ENCODE measurements around the gene ACAA2. TPM values are rescaled to one million over a fixed set of nuclear protein-coding genes. Genes with fewer than 3 reads are reported as not detected.
"Not testable (repeated sequence)": the region's sequence is repeated elsewhere in the genome, so short reads cannot be mapped to it uniquely, and the experiment has no call there.

ACAA2 gene
- polyA plus RNA-seq, 1 experiment: 33.8 TPM

GRCh38 chr18:49786019-49786720 lies 27.2 kb downstream of the ACAA2 start:
- Histone ChIP-seq H3K27me3 (ENCODE audit: control insufficient read depth, insufficient read depth, low read length) (no peaks in the 10 kb centered on the region), H3K27ac (ENCODE audit: low read depth, low read length) (no peak overlapping the region), H3K4me3 (ENCODE audit: low read depth, low read length) (no peak overlapping the region), H3K9me3 (ENCODE audit: control insufficient read depth, insufficient read depth, low read length) (no peaks in the 10 kb centered on the region)
- ChIA-PET POLR2A (no interaction called here), CTCF (interaction anchor here (2.6 to 3.4 kb wide), 2 partner anchors 72 to 276 kb away, joined by 17 to 26 read pairs; no protein-coding TSS in a partner anchor)
- no peak for DNase-seq (ENCODE audit: low read depth, low spot score)
- no peak for TF ChIP-seq CTCF (IDR thresholded peaks at IDR 0.05; ENCODE audit: low read depth, low read length)

GRCh38 chr18:49784427-49785185 lies 28.7 kb downstream of the ACAA2 start:
- peak; percentile 42 for TF ChIP-seq CTCF (IDR thresholded peaks at IDR 0.05; ENCODE audit: low read depth, low read length)
- Histone ChIP-seq H3K9me3 (ENCODE audit: control insufficient read depth, insufficient read depth, low read length) (no peaks in the 10 kb centered on the region), H3K27me3 (ENCODE audit: control insufficient read depth, insufficient read depth, low read length) (no peaks in the 10 kb centered on the region), H3K27ac (ENCODE audit: low read depth, low read length) (no peak overlapping the region), H3K4me3 (ENCODE audit: low read depth, low read length) (no peak overlapping the region)
- ChIA-PET CTCF (interaction anchor here (0.7 to 3.4 kb wide), 21 partner anchors 9 to 275 kb away, joined by 3 to 33 read pairs (median 4); partner anchors contain the start of gene LIPG), POLR2A (interaction anchor here (0.6 to 1.0 kb wide), 2 partner anchors 29 kb away, joined by 3 read pairs; no protein-coding TSS in a partner anchor)
- no peak for DNase-seq (ENCODE audit: low read depth, low spot score)

GRCh38 chr18:49783631-49784030 lies 29.7 kb downstream of the ACAA2 start:
- POLR2A ChIA-PET: interaction anchor here (1.0 kb wide), 1 partner anchor 30 kb away, joined by 3 read pairs; no protein-coding TSS in a partner anchor
- not testable (repeated sequence) for H3K9me3 ChIP-seq (ENCODE audit: control insufficient read depth, insufficient read depth, low read length); H3K27ac ChIP-seq (ENCODE audit: low read depth, low read length); H3K27me3 ChIP-seq (ENCODE audit: control insufficient read depth, insufficient read depth, low read length); H3K4me3 ChIP-seq (ENCODE audit: low read depth, low read length); DNase-seq (ENCODE audit: low read depth, low spot score)
- CTCF ChIA-PET: interaction anchor here (0.8 to 3.4 kb wide), 15 partner anchors 10 to 274 kb away, joined by 3 to 33 read pairs (median 5); partner anchors contain the start of gene LIPG

- no peak for TF ChIP-seq CTCF (IDR thresholded peaks at IDR 0.05; ENCODE audit: low read depth, low read length)
- H3K27ac ChIP-seq (ENCODE audit: low read depth, low read length): no peak overlapping the region
- peaks cover 2% of the 10 kb centered on the region for H3K27me3 ChIP-seq (ENCODE audit: control insufficient read depth, insufficient read depth, low read length)
- POLR2A ChIA-PET: no interaction called here
- H3K4me3 ChIP-seq (ENCODE audit: low read depth, low read length): no peak overlapping the region
- H3K9me3 ChIP-seq (ENCODE audit: control insufficient read depth, insufficient read depth, low read length): no peaks in the 10 kb centered on the region
- CTCF ChIA-PET: no interaction called here
- no peak for DNase-seq (ENCODE audit: low read depth, low spot score)
Observed at GRCh38 chr18:49778826-49779465, 34.4 kb downstream of the ACAA2 start.

GRCh38 chr18:49769047-49769728 lies 44.1 kb downstream of the ACAA2 start:
- no peaks in the 10 kb centered on the region for H3K27me3 ChIP-seq (ENCODE audit: control insufficient read depth, insufficient read depth, low read length)
- no peak for TF ChIP-seq CTCF (IDR thresholded peaks at IDR 0.05; ENCODE audit: low read depth, low read length)
- no peaks in the 10 kb centered on the region for H3K9me3 ChIP-seq (ENCODE audit: control insufficient read depth, insufficient read depth, low read length)
- DNase-seq (ENCODE audit: low read depth, low spot score): no peak
- ChIA-PET POLR2A (interaction anchor here (0.6 kb wide), 1 partner anchor 275 kb away, joined by 3 read pairs; no protein-coding TSS in a partner anchor), CTCF (interaction anchor here (0.5 to 3.6 kb wide), 6 partner anchors 15 to 258 kb away, joined by 3 to 19 read pairs (median 3); no protein-coding TSS in a partner anchor)
- H3K4me3 ChIP-seq (ENCODE audit: low read depth, low read length): no peak overlapping the region
- no peak overlapping the region for H3K27ac ChIP-seq (ENCODE audit: low read depth, low read length)
